HepG2 (cell line): ENCODE data around the gene ALDOA. TPM values are rescaled to one million over a fixed set of nuclear protein-coding genes. Genes with fewer than 3 reads are reported as not detected.

Experiments used
- BRD4 ChIP-seq: sonication (generic); formaldehyde crosslinking; IDR thresholded peaks from 2 replicates; pipeline ENCODE4 v1.4.0; 2020; ENCODE audit warnings: missing genetic modification reagents
- HNRNPLL ChIP-seq: fragments of 200-400 bp; formaldehyde crosslinking; IDR thresholded peaks from 2 replicates; pipeline ENCODE4 v1.6.1; 2017; ENCODE audit warnings: mild to moderate bottlenecking, low read depth, low read length; ENCODE audit not compliant: poor library complexity, severe bottlenecking
- KAT2B ChIP-seq: fragments of 150-350 bp; IDR thresholded peaks from 2 replicates; pipeline ENCODE4 v1.6.1; 2014; ENCODE audit warnings: low read depth, low read length, borderline replicate concordance
- MED1 ChIP-seq: sonication (generic); formaldehyde crosslinking; IDR thresholded peaks from 2 replicates; pipeline ENCODE4 v1.4.0; 2020; ENCODE audit warnings: missing genetic modification reagents
- NR0B2 ChIP-seq: sonication (generic); formaldehyde crosslinking; IDR thresholded peaks from 2 replicates; pipeline ENCODE4 v1.4.0; 2020; ENCODE audit warnings: mild to moderate bottlenecking, missing genetic modification reagents
- RBAK ChIP-seq: sonication (generic); formaldehyde crosslinking; IDR thresholded peaks from 2 replicates; pipeline ENCODE4 v1.5.1; 2020; ENCODE audit warnings: mild to moderate bottlenecking, missing genetic modification reagents
- SMAD3 ChIP-seq: sonication (generic); formaldehyde crosslinking; IDR thresholded peaks from 2 replicates; pipeline ENCODE4 v1.4.0; 2020; ENCODE audit warnings: missing genetic modification reagents
- ZBTB44 ChIP-seq: sonication (generic); formaldehyde crosslinking; IDR thresholded peaks from 2 replicates; pipeline ENCODE4 v1.4.0; 2020; ENCODE audit warnings: missing genetic modification reagents
- ZFP36 ChIP-seq: fragments of 150-350 bp; IDR thresholded peaks from 2 replicates; pipeline ENCODE4 v1.6.1; 2018; ENCODE audit warnings: borderline replicate concordance, low read length, low read depth; ENCODE audit not compliant: partially characterized antibody
- ZFP41 ChIP-seq: sonication (generic); formaldehyde crosslinking; IDR thresholded peaks from 2 replicates; pipeline ENCODE4 v1.4.0; 2020; ENCODE audit warnings: mild to moderate bottlenecking, missing genetic modification reagents, borderline replicate concordance
- ZNF274 ChIP-seq: sonication (generic); formaldehyde crosslinking; IDR thresholded peaks from 2 replicates; pipeline ENCODE4 v1.5.1; 2020; ENCODE audit warnings: mild to moderate bottlenecking, missing genetic modification reagents
- ZNF318 ChIP-seq: sonication (generic); formaldehyde crosslinking; IDR thresholded peaks from 2 replicates; pipeline ENCODE4 v1.4.0; 2020; ENCODE audit warnings: mild to moderate bottlenecking, missing genetic modification reagents
- ZNF432 ChIP-seq: sonication (generic); formaldehyde crosslinking; IDR thresholded peaks from 2 replicates; pipeline ENCODE4 v1.5.0; 2020; ENCODE audit warnings: missing genetic modification reagents, mild to moderate bottlenecking, borderline replicate concordance
- ZNF44 ChIP-seq: sonication (generic); formaldehyde crosslinking; IDR thresholded peaks from 2 replicates; pipeline ENCODE4 v1.5.1; 2020; ENCODE audit warnings: mild to moderate bottlenecking, missing genetic modification reagents
- ZNF547 ChIP-seq: sonication (generic); formaldehyde crosslinking; IDR thresholded peaks from 2 replicates; pipeline ENCODE4 v1.5.1; 2020; ENCODE audit warnings: mild to moderate bottlenecking, missing genetic modification reagents
- ZNF562 ChIP-seq: sonication (generic); formaldehyde crosslinking; IDR thresholded peaks from 2 replicates; pipeline ENCODE4 v1.8.0; 2022; ENCODE audit warnings: missing genetic modification reagents, borderline replicate concordance
- ZNF614 ChIP-seq: IDR thresholded peaks from 2 replicates; pipeline ENCODE4 v1.6.1; 2018; ENCODE audit warnings: missing biosample characterization, missing genetic modification reagents, inconsistent platforms, borderline replicate concordance
- ZNF660 ChIP-seq: sonication (generic); formaldehyde crosslinking; IDR thresholded peaks from 2 replicates; pipeline ENCODE4 v1.5.1; 2020; ENCODE audit warnings: mild to moderate bottlenecking, low read depth, missing genetic modification reagents, borderline replicate concordance
- ZNF879 ChIP-seq: sonication (generic); formaldehyde crosslinking; IDR thresholded peaks from 2 replicates; pipeline ENCODE4 v1.8.1; 2023; ENCODE audit warnings: missing genetic modification reagents
- polyA plus RNA-seq, 8 experiments: library from polyadenylated mRNA; depleted of rRNA in 3 of 8; stranded (reverse) in 7 of 8; unstranded in 1 of 8; fragments of >200 nt; fragmentation: Illumina TruSeq in 4 of 8; extraction: Trizol in 4 of 8; gene quantifications; 2 replicates each; pipeline versions ENCODE4 v1.2.1 to v1.2.3, GENCODE V29; 2011 to 2016; ENCODE audit warnings: low read depth in 4 of 8, missing spikeins in 1 of 8, mixed read lengths in 1 of 8; ENCODE audit not compliant: insufficient read depth in 1 of 8
- total RNA-seq, 5 experiments: library from RNA; depleted of rRNA; stranded (reverse); fragments of >200 nt; fragmentation: Illumina TruSeq; extraction: Trizol; gene quantifications; 2 replicates each; pipeline ENCODE4 v1.2.3, GENCODE V29; 2016; ENCODE audit warnings: low read depth in 1 of 5

The ALDOA gene
- total and polyA plus RNA-seq, 2 of the 13 experiments (the other 11 are each of a cell fraction or from before 2014, with no cell fraction given), result 925 to 1,884 TPM

GRCh38 chr16:30095166-30096078, 29.9 kb downstream of the ALDOA start (continued):
- TF ChIP-seq ZBTB44 (CRISPR knock-in tag) (no peak), ZNF318 (CRISPR knock-in tag) (no peak), ZNF274 (CRISPR knock-in tag) (peak; percentile 87; the same call in 1 of the 2 replicates), RBAK (no peak), NR0B2 (CRISPR knock-in tag) (no peak), ZNF614 (no peak), ZNF879 (CRISPR knock-in tag) (no peak), ZNF44 (CRISPR knock-in tag) (0 out of 2 replicates have a peak, but pooled peaks have one; percentile 61), ZFP41 (CRISPR knock-in tag) (no peak), ZNF547 (CRISPR knock-in tag) (no peak), ZNF432 (CRISPR knock-in tag) (no peak), KAT2B (no peak), SMAD3 (no peak), HNRNPLL (no peak), ZNF660 (CRISPR knock-in tag) (no peak), ZNF562 (CRISPR knock-in tag) (no peak), MED1 (CRISPR knock-in tag) (no peak), BRD4 (CRISPR knock-in tag) (no peak), ZFP36 (no peak)
